Fibroblast of mammary gland (primary cell): ENCODE measurements around the gene THYN1.

Source experiments
- DNase-seq: peaks from one replicate; pipeline ENCODE4 v3.0.0-alpha.2; 2010; ENCODE audit warnings: low read depth
- H3K4me3 ChIP-seq: 2 replicates; pipeline ENCODE4 v1.5.1; 2011; ENCODE audit warnings: low read depth, mild to moderate bottlenecking, low read length, moderate library complexity; ENCODE audit not compliant: control insufficient read depth
- TF ChIP-seq, protein P1 (sequence below): conservative IDR thresholded peaks from 2 replicates; pipeline ENCODE4 v1.5.1; 2011; ENCODE audit warnings: low read depth, low read length, inconsistent platforms; ENCODE audit not compliant: control insufficient read depth, insufficient read depth

THYN1 gene

GRCh38 chr11:134278356-134278755 is 25.2 kb upstream of the THYN1 start:
- DNase-seq = no peak
- TF ChIP-seq, protein P1, sequence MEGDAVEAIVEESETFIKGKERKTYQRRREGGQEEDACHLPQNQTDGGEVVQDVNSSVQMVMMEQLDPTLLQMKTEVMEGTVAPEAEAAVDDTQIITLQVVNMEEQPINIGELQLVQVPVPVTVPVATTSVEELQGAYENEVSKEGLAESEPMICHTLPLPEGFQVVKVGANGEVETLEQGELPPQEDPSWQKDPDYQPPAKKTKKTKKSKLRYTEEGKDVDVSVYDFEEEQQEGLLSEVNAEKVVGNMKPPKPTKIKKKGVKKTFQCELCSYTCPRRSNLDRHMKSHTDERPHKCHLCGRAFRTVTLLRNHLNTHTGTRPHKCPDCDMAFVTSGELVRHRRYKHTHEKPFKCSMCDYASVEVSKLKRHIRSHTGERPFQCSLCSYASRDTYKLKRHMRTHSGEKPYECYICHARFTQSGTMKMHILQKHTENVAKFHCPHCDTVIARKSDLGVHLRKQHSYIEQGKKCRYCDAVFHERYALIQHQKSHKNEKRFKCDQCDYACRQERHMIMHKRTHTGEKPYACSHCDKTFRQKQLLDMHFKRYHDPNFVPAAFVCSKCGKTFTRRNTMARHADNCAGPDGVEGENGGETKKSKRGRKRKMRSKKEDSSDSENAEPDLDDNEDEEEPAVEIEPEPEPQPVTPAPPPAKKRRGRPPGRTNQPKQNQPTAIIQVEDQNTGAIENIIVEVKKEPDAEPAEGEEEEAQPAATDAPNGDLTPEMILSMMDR = no peak
- no peak overlapping the region for H3K4me3 ChIP-seq

GRCh38 chr11:134277183-134278001 is 24.2 kb upstream of the THYN1 start:
- no peak for DNase-seq
- TF ChIP-seq, protein P1 = no peak
- no peak overlapping the region for H3K4me3 ChIP-seq

DNA sequence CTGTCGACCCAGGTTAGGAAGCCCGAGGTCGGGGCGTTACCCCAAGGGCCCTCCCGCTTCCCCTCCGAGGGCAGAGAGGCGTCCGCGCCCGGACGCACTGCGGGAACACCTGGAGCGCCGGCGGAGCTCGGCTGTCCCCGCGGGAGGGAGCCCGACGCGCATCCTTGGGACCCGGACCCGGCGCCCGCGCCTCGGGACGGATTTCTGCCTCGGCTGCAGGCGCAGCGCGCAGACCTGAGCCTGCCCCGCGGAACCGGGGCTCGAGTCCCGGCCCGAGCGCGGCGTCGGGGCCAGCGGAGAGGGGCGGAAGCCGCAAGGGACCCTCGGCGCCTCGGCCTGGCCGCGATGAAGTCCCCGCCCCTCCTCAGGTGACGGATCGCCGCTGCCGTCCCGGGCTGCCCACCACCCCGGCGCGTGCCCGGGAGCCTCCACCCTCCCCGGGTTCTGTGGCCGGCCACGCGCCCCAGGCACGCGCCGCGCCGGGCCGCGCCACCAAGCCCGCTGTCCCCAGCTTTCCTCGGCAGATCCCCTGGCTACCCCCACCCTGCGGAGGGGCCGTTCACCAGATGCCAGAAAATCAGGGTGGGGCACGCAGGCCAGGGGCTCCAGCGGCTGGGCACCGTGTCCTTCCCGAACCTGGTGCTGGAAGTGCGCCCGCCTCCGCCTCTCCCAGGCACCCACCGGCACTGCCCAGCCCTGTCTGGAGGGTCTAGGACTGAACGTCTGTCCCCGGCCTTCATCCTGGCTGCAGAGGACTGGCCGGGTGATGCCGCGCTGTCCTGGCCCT is 23.4 kb upstream of the THYN1 start:
- no peak overlapping the region for H3K4me3 ChIP-seq
- DNase-seq = no peak
- TF ChIP-seq, protein P1 = no peak

- TF ChIP-seq, protein P1 = peak; percentile 11
- H3K4me3 ChIP-seq = no peak within 1 kb of the TSS
- DNase-seq = no peak
Observed at GRCh38 chr11:134275534-134276395, 22.6 kb upstream of the THYN1 start, which contains the start of gene GLB1L3. TSS of gene GLB1L3 (plus strand) at chr11:134276379. CDS start at chr11:134276741, 362 bp downstream.

DNA sequence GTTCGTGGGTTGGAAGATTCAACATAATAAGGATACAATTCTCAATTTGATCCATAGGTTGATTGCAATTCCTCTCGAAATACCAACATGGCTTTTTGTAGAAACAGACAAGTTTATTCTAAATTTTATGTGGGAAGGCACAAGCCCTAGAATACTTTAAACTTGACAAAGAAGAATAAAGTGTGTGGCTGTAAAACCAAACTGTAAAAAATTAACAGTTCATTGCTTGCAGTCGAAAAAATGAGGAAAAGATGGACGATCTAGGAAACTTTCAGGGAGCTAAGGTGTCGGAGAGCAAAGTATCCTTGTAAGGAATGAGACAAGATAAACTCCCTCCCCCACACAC is 22.0 kb upstream of the THYN1 start:
- no peak overlapping the region for H3K4me3 ChIP-seq
- TF ChIP-seq, protein P1 = no peak
- no peak for DNase-seq

DNA sequence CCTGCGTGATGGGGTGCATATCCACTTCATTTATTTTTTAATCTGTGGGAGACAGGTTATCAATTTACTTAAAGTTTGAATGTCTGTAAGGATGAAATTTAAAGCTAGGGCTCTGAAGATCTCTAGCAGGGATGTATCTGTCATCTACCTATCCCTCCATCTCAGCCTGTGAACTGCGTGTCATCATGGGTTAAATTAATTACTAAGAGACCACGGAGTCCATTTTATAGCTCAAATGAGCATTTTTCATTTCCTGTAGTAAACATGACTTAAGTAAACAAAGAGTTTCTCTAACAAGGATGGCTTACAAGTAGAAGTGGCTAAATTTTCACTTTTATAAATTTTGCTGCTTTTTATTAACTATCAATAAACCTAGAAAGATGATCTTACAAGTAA is 20.2 kb upstream of the THYN1 start:
- H3K4me3 ChIP-seq = no peak overlapping the region
- no peak for DNase-seq
- TF ChIP-seq, protein P1 = no peak
